Pancreas (tissue), 10 donors: ENCODE measurements around the gene RELCH. TPM values are rescaled to one million over a fixed set of nuclear protein-coding genes. Genes with fewer than 3 reads are reported as not detected.

Experiments used
- ATAC-seq, 4 donors: fragments of 200-7000 bp; cut with Tn5 transposase; one replicate each; pipeline versions ENCODE4 v1.8.0 to v1.9.1; 2020; ENCODE audit warnings: mild to moderate bottlenecking in 4 of 4, moderate library complexity in 4 of 4
- DNase-seq, 6 donors: peaks; one replicate each; pipeline ENCODE4 v3.0.0-alpha.2; 2020
- FAIRE-seq: peaks from 2 replicates; lab custom pipeline; 2012; peaks lifted over from hg19 to GRCh38; lab: Jason Lieb, UNC
- H3K27ac ChIP-seq, 4 donors: fragments of 200-600 bp; sonication (generic); 1 replicate in 3 of 4; 2 replicates in 1 of 4; pipeline versions ENCODE4 v1.5.0 to v1.8.0; 2020
- H3K27me3 ChIP-seq, 4 donors: fragments of 200-600 bp; one replicate each; pipeline ENCODE4 v1.8.0; 2021
- H3K36me3 ChIP-seq, 3 donors: fragments of 200-600 bp; sonication (generic) in 1 of 3; one replicate each; pipeline versions ENCODE4 v1.5.0 to v1.8.0; 2020 to 2021
- H3K4me1 ChIP-seq, 3 donors: fragments of 200-600 bp; one replicate each; pipeline ENCODE4 v1.8.0; 2021
- H3K4me3 ChIP-seq, 4 donors: fragments of 200-600 bp; sonication (generic) in 2 of 4; one replicate each; pipeline versions ENCODE4 v1.5.0 to v1.8.0; 2020 to 2021
- H3K9me3 ChIP-seq, 4 donors: fragments of 200-600 bp; one replicate each; pipeline ENCODE4 v1.8.0; 2021
- CTCF ChIP-seq, 4 donors: fragments of 200-600 bp; sonication (generic) in 3 of 4; IDR thresholded peaks; one replicate each; pipeline versions ENCODE4 v1.5.0 to v1.8.0; 2021; ENCODE audit warnings: antibody characterized with exemption in 4 of 4
- WGBS, 2 donors: extraction: QIAGEN DNeasy Blood & Tissue Kit; methylation state at CpG; one replicate each; pipeline ENCODE4 v1.1.7; 2013; 5-methylcytosine and 5-hydroxymethylcytosine counted together
- intact Hi-C, 3 donors: fragments of 100-400 bp; cut with DNase I; formaldehyde crosslinking; loops; one replicate each; pipeline versions ENCODE4 v1.11.1 to v1.14.2; 2022
- polyA plus RNA-seq, 2 donors: library from polyadenylated mRNA; stranded (reverse); fragments of 200-250 nt; gene quantifications; one replicate each; pipeline ENCODE4 v1.2.3, GENCODE V29; 2013
- total RNA-seq, 6 donors: library from RNA; stranded (reverse); fragmentation: NEBNext Ultra II Directional in 4 of 6; extraction: Animal tissue kit (Norgen Biotek cat#: 25700) in 4 of 6; gene quantifications; one replicate each; pipeline versions ENCODE4 v1.2.1 to v1.2.4, GENCODE V29; 2021 to 2023
- donor health status: healthy with polysubstance abuse.
- donor health status: DM: no; HTN: no; CAD: no; lungs with moderate emphysema.
- donor health status: DM: no; HTN: no; CAD: no.
- donor health status: control.
- donor health status: control.
- donor health status: Bipolar disorder and iron deficiency.
- donor health status: DM: yes; HTN: yes; CAD: no.
- donor health status: DM: no; HTN: no; CAD: no.
- donor health status: DM: no; HTN: no; CAD: no.
- donor health status: DM: yes; HTN: yes; CAD: no.

Gene RELCH
- total and polyA plus RNA-seq, 8 donors, result 8.1 to 18.2 (median 12.6) TPM

DNA sequence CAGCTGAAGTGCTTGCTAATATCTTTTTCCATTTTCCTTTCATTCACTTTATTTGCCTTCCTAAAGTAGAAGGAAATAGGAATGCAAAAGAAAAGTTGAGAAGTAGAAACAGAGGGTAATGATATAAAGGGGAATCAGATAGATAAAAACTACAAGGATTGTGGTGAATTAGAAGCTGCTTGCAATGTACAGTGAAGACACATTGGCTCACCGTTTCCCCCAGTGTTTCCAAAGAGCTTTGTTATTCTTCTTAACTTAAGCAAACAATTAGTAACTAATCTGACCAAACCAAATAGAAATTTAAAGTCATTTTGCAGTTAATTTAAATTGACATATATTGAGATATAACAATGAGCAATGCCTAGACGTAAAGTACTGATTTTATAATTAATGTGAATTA, 63.4 kb downstream of the RELCH start:
- no peak overlapping the region for H3K4me3 ChIP-seq
- no peaks in the 10 kb centered on the region for H3K4me1 ChIP-seq
- no peak overlapping the region for H3K27ac ChIP-seq
- H3K27me3 ChIP-seq, result no peaks in the 10 kb centered on the region
- FAIRE-seq (no peak), DNase-seq (no peak), ATAC-seq (no peak)
- no peak for TF ChIP-seq CTCF (IDR thresholded peaks at IDR 0.05)
- intact Hi-C loops, result loop anchor here in 1 of 3 donors (5.0 kb wide), 1 partner anchor 63 kb away; the partner anchor contains the start of genes PIGN and RELCH
- H3K36me3 ChIP-seq, result no peaks in the 10 kb centered on the region
- no peaks in the 10 kb centered on the region for H3K9me3 ChIP-seq
- WGBS, 2 donors, result 16 to 24% methylated on average over 2 of the region's 2 CpGs

DNA sequence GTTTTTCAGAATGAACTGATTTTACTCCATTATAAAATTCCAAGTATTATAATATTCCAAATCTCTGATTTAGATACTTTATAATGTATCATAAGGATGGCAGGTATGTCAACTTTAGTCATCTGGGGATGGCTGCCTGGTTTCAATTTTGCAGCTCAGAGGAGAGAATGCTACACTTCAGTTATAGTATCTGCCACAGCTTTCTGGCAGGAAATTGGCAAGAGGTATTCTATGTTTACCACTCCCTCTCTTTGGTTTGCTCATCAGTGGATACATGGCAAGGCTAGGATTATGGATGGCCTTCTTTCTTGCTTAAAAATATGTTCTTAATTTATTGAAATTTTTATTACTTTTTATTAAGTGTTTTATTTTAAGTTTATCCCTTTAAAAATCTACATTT, 71.0 kb downstream of the RELCH start:
- TF ChIP-seq CTCF (IDR thresholded peaks at IDR 0.05), result no peak
- ATAC-seq, result no peak
- DNase-seq, result no peak
- H3K36me3 ChIP-seq, result peaks cover 0 to 16% (median 11%) of the 10 kb centered on the region in 3 donors
- H3K27me3 ChIP-seq, result no peaks in the 10 kb centered on the region
- no peak overlapping the region for H3K4me3 ChIP-seq
- no peaks in the 10 kb centered on the region for H3K4me1 ChIP-seq
- intact Hi-C loops, result no loop called here
- no peak overlapping the region for H3K27ac ChIP-seq
- no peak for FAIRE-seq
- H3K9me3 ChIP-seq, result no peaks in the 10 kb centered on the region

DNA sequence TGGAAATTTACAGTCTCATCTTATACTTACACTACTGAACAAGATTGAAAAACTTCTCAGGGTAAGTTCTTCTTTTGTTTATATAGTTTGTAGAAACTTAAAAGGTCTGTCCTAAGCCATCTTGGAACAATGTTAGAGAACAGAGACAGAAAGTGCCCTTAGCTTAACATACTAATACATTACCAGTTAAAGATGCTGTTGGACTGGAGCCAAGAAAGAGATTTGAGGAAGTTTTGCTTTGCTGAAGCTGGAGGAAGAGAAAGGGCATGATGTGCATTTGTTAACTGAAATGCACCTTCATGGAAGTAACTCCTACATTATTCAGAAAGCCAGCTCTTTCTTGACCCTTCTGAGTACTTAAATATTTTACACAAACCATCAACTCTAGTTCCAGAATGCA, 71.6 kb downstream of the RELCH start:
- Histone ChIP-seq H3K27me3 (no peaks in the 10 kb centered on the region), H3K4me1 (no peaks in the 10 kb centered on the region), H3K36me3 (peaks cover 0 to 16% (median 11%) of the 10 kb centered on the region in 3 donors), H3K9me3 (no peaks in the 10 kb centered on the region), H3K27ac (no peak overlapping the region), H3K4me3 (no peak overlapping the region)
- no peak for TF ChIP-seq CTCF (IDR thresholded peaks at IDR 0.05)
- ATAC-seq, result peak in 1 of 4 donors; percentile 31
- intact Hi-C loops, result no loop called here
- no peak for FAIRE-seq
- no peak for DNase-seq

- no peak for TF ChIP-seq CTCF (IDR thresholded peaks at IDR 0.05)
- FAIRE-seq, result peak; percentile 39
- no peak overlapping the region for H3K4me3 ChIP-seq
- H3K27ac ChIP-seq, result no peak overlapping the region
- DNase-seq, result no peak
- peaks cover 0 to 23% (median 12%) of the 10 kb centered on the region in 3 donors for H3K36me3 ChIP-seq
- ATAC-seq, result no peak
- H3K4me1 ChIP-seq, result no peaks in the 10 kb centered on the region
- intact Hi-C loops, result no loop called here
- H3K27me3 ChIP-seq, result no peaks in the 10 kb centered on the region
- WGBS, 2 donors, result 7 to 9% methylated on average over 2 of the region's 2 CpGs
- H3K9me3 ChIP-seq, result no peaks in the 10 kb centered on the region
Observed at GRCh38 chr18:62262061-62262460, 75.0 kb downstream of the RELCH start.

- ATAC-seq (no peak), DNase-seq (no peak), FAIRE-seq (no peak)
- Histone ChIP-seq H3K4me1 (no peaks in the 10 kb centered on the region), H3K4me3 (no peak overlapping the region), H3K9me3 (no peaks in the 10 kb centered on the region), H3K36me3 (peaks cover 0 to 16% (median 14%) of the 10 kb centered on the region in 3 donors), H3K27me3 (no peaks in the 10 kb centered on the region), H3K27ac (no peak overlapping the region)
- intact Hi-C loops, result no loop called here
- 90 to 92% methylated on average over 2 of the region's 2 CpGs for WGBS, 2 donors
- TF ChIP-seq CTCF (IDR thresholded peaks at IDR 0.05), result no peak
Observed at GRCh38 chr18:62264984-62265383, 77.9 kb downstream of the RELCH start.
